NCI-H748 (cell line): ENCODE measurements around the gene CELF1.
A peak's percentile ranks its signal among the peaks of the same experiment; 100 is the strongest.

Experiments
- DNase-seq: peaks from one replicate; lab custom pipeline; 2025; ENCODE audit not compliant: unreplicated experiment; lab: John Stamatoyannopoulos, UW

The CELF1 gene

GRCh38 chr11:47426062-47426956 lies 126.6 kb downstream of the CELF1 start, which contains the start of gene PSMC3:
PSMC3 (minus strand) TSS chr11:47426439; CDS start chr11:47426279, 160 bp downstream.
- DNase-seq, result peak; percentile 97

GRCh38 chr11:47425611-47426010 lies 127.3 kb downstream of the CELF1 start:
- no peak for DNase-seq

- DNase-seq, result no peak
Observed at GRCh38 chr11:47418454-47419259, 134.3 kb downstream of the CELF1 start.

GRCh38 chr11:47417712-47418111 lies 135.2 kb downstream of the CELF1 start:
- no peak for DNase-seq

- DNase-seq, result no peak
Observed at GRCh38 chr11:47415949-47416472, 136.9 kb downstream of the CELF1 start.
